ENCODE results near the gene SNAI3.

The SNAI3 gene

GRCh38 chr16:88734361-88734728 is 48.0 kb upstream of the SNAI3 start (continued):
- TF ChIP-seq ZNF529 (tag by site-specific recombination; IDR thresholded peaks at IDR 0.05; ENCODE audit: insufficient replicate concordance), result no peak

- CTCF ChIA-PET, result interaction anchor here (0.7 to 1.8 kb wide), 3 partner anchors 10 to 433 kb away, joined by 4 to 7 read pairs (median 4); no protein-coding TSS in a partner anchor
- Histone ChIP-seq H3K36me3 (ENCODE audit: control insufficient read depth in 2 of 2, insufficient read depth in 1 of 2, low read length in 2 of 2) (peaks cover 0 to 59% of the 10 kb centered on the region in 2 experiments; a peak in 1 of 3 replicates), H3K4me1 (ENCODE audit: control insufficient read depth, insufficient read depth, low read length) (no peaks in the 10 kb centered on the region; the same call in 1 of the 2 replicates), H3K4me3 (ENCODE audit: low read depth, low read length) (no peak overlapping the region), H3K27ac (ENCODE audit: extremely low read depth, low read depth, low read length) (no peak overlapping the region), H3K9me3 (ENCODE audit: control insufficient read depth, insufficient read depth, low read depth, low read length) (no peaks in the 10 kb centered on the region)
- no peak for TF ChIP-seq ZIC2 (tag by site-specific recombination; IDR thresholded peaks at IDR 0.05)
- no peak for TF ChIP-seq ZNF624 (tag by site-specific recombination; IDR thresholded peaks at IDR 0.05)
- TF ChIP-seq SP7 (tag by site-specific recombination; IDR thresholded peaks at IDR 0.05), result no peak
- no peak for TF ChIP-seq ZXDB (tag by site-specific recombination; IDR thresholded peaks at IDR 0.05)
- no peak for TF ChIP-seq ZNF19 (tag by site-specific recombination; IDR thresholded peaks at IDR 0.05; ENCODE audit: low read depth)
- POLR2A ChIA-PET, result interaction anchor here (1.4 to 1.5 kb wide), 2 partner anchors 18 to 51 kb away, joined by 3 read pairs; partner anchors contain the start of gene PIEZO1
Observed at GRCh38 chr16:88733630-88734360, 47.5 kb upstream of the SNAI3 start.

DNA sequence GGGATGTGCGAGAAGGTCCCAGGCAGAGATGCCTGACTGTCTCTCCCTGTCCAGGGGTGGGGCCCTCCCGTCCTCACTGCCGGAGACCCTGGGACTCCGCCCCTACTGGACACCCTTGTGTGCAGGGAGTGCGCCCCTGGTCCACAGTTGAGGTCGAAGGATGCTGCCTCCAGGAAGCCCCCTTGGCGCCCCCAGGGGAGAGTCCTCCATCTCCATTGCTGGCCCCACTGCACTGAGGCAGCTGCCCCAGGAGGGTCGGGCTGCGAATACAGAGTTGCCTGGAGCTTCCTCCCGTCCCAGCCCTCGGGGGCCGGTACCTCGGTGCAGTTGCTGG is 46.6 kb upstream of the SNAI3 start:
- TF ChIP-seq ZNF174 (tag by site-specific recombination; IDR thresholded peaks at IDR 0.05), result no peak
- TF ChIP-seq GLIS2 (tag by site-specific recombination; IDR thresholded peaks at IDR 0.05), result peak; percentile 55
- H3K4me3 ChIP-seq (ENCODE audit: low read depth, low read length), result no peak overlapping the region
- ChIA-PET CTCF (interaction anchor here (0.7 to 1.4 kb wide), 2 partner anchors 352 to 434 kb away, joined by 4 read pairs; no protein-coding TSS in a partner anchor), POLR2A (interaction anchor here (1.4 to 1.5 kb wide), 2 partner anchors 17 to 52 kb away, joined by 3 read pairs; partner anchors contain the start of gene PIEZO1)
- H3K36me3 ChIP-seq (ENCODE audit: control insufficient read depth in 2 of 2, insufficient read depth in 1 of 2, low read length in 2 of 2), result peaks cover 0 to 57% of the 10 kb centered on the region in 2 experiments; a peak in 1 of 3 replicates
- no peaks in the 10 kb centered on the region; the same call in 1 of the 2 replicates for H3K4me1 ChIP-seq (ENCODE audit: control insufficient read depth, insufficient read depth, low read length)
- H3K9me3 ChIP-seq (ENCODE audit: control insufficient read depth, insufficient read depth, low read depth, low read length), result no peaks in the 10 kb centered on the region
- no peak overlapping the region for H3K27ac ChIP-seq (ENCODE audit: extremely low read depth, low read depth, low read length)

GRCh38 chr16:88732172-88732960 is 46.1 kb upstream of the SNAI3 start:
- CTCF ChIA-PET, result interaction anchor here (1.4 kb wide), 1 partner anchor 435 kb away, joined by 4 read pairs; no protein-coding TSS in a partner anchor
- POLR2A ChIA-PET, result no interaction called here
- Histone ChIP-seq H3K27ac (ENCODE audit: extremely low read depth, low read depth, low read length) (no peak overlapping the region), H3K36me3 (ENCODE audit: control insufficient read depth in 2 of 2, insufficient read depth in 1 of 2, low read length in 2 of 2) (peaks cover 0 to 57% of the 10 kb centered on the region in 2 experiments; a peak in 1 of 3 replicates), H3K4me3 (ENCODE audit: low read depth, low read length) (no peak overlapping the region), H3K9me3 (ENCODE audit: control insufficient read depth, insufficient read depth, low read depth, low read length) (no peaks in the 10 kb centered on the region), H3K4me1 (ENCODE audit: control insufficient read depth, insufficient read depth, low read length) (no peaks in the 10 kb centered on the region)
- TF ChIP-seq ZNF24 (tag by site-specific recombination; IDR thresholded peaks at IDR 0.05) (no peak), ZNF175 (tag by site-specific recombination; IDR thresholded peaks at IDR 0.05) (no peak), ZNF292 (tag by site-specific recombination; IDR thresholded peaks at IDR 0.05; ENCODE audit: borderline replicate concordance, low read depth) (no peak), ZBTB44 (tag by site-specific recombination; IDR thresholded peaks at IDR 0.05) (no peak), ZNF341 (tag by site-specific recombination; IDR thresholded peaks at IDR 0.05; ENCODE audit: low read depth) (peak; percentile 44; the same call in 1 of the 2 replicates), ZNF701 (tag by site-specific recombination; IDR thresholded peaks at IDR 0.05) (no peak), ZNF10 (tag by site-specific recombination; IDR thresholded peaks at IDR 0.05) (0 out of 2 replicates have a peak, but pooled peaks have one; percentile 27), GFI1B (tag by site-specific recombination; IDR thresholded peaks at IDR 0.05) (no peak), ZNF2 (tag by site-specific recombination; IDR thresholded peaks at IDR 0.05) (no peak), BCL11B (tag by site-specific recombination; IDR thresholded peaks at IDR 0.05; ENCODE audit: low read depth) (0 out of 2 replicates have a peak, but pooled peaks have one; percentile 18)
- TF ChIP-seq, protein P1, sequence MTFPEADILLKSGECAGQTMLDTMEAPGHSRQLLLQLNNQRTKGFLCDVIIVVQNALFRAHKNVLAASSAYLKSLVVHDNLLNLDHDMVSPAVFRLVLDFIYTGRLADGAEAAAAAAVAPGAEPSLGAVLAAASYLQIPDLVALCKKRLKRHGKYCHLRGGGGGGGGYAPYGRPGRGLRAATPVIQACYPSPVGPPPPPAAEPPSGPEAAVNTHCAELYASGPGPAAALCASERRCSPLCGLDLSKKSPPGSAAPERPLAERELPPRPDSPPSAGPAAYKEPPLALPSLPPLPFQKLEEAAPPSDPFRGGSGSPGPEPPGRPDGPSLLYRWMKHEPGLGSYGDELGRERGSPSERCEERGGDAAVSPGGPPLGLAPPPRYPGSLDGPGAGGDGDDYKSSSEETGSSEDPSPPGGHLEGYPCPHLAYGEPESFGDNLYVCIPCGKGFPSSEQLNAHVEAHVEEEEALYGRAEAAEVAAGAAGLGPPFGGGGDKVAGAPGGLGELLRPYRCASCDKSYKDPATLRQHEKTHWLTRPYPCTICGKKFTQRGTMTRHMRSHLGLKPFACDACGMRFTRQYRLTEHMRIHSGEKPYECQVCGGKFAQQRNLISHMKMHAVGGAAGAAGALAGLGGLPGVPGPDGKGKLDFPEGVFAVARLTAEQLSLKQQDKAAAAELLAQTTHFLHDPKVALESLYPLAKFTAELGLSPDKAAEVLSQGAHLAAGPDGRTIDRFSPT (tag by site-specific recombination; IDR thresholded peaks at IDR 0.05), result peak; percentile 53
- TF ChIP-seq, protein P2, sequence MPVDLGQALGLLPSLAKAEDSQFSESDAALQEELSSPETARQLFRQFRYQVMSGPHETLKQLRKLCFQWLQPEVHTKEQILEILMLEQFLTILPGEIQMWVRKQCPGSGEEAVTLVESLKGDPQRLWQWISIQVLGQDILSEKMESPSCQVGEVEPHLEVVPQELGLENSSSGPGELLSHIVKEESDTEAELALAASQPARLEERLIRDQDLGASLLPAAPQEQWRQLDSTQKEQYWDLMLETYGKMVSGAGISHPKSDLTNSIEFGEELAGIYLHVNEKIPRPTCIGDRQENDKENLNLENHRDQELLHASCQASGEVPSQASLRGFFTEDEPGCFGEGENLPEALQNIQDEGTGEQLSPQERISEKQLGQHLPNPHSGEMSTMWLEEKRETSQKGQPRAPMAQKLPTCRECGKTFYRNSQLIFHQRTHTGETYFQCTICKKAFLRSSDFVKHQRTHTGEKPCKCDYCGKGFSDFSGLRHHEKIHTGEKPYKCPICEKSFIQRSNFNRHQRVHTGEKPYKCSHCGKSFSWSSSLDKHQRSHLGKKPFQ (tag by site-specific recombination; IDR thresholded peaks at IDR 0.05), result no peak
- TF ChIP-seq, protein P3, sequence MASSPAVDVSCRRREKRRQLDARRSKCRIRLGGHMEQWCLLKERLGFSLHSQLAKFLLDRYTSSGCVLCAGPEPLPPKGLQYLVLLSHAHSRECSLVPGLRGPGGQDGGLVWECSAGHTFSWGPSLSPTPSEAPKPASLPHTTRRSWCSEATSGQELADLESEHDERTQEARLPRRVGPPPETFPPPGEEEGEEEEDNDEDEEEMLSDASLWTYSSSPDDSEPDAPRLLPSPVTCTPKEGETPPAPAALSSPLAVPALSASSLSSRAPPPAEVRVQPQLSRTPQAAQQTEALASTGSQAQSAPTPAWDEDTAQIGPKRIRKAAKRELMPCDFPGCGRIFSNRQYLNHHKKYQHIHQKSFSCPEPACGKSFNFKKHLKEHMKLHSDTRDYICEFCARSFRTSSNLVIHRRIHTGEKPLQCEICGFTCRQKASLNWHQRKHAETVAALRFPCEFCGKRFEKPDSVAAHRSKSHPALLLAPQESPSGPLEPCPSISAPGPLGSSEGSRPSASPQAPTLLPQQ (tag by site-specific recombination; IDR thresholded peaks at IDR 0.05), result peak; percentile 79
